GM18867 (cell line): ENCODE results near the gene DNALI1.

Source experiments
- ATAC-seq: cut with Tn5 transposase; IDR thresholded peaks from one replicate; pipeline ENCODE4 v1.9.1; 2021; ENCODE audit warnings: mild to moderate bottlenecking, moderate library complexity; ENCODE audit not compliant: unreplicated experiment

The DNALI1 gene

GRCh38 chr1:37601441-37601840, 44.7 kb downstream of the DNALI1 start:
- no peak for ATAC-seq

GRCh38 chr1:37602750-37603694, 46.3 kb downstream of the DNALI1 start:
- no peak for ATAC-seq

GRCh38 chr1:37605061-37605650, 48.4 kb downstream of the DNALI1 start:
- ATAC-seq: no peak

- ATAC-seq: no peak
Measured at GRCh38 chr1:37605806-37606474, 49.2 kb downstream of the DNALI1 start.

DNA sequence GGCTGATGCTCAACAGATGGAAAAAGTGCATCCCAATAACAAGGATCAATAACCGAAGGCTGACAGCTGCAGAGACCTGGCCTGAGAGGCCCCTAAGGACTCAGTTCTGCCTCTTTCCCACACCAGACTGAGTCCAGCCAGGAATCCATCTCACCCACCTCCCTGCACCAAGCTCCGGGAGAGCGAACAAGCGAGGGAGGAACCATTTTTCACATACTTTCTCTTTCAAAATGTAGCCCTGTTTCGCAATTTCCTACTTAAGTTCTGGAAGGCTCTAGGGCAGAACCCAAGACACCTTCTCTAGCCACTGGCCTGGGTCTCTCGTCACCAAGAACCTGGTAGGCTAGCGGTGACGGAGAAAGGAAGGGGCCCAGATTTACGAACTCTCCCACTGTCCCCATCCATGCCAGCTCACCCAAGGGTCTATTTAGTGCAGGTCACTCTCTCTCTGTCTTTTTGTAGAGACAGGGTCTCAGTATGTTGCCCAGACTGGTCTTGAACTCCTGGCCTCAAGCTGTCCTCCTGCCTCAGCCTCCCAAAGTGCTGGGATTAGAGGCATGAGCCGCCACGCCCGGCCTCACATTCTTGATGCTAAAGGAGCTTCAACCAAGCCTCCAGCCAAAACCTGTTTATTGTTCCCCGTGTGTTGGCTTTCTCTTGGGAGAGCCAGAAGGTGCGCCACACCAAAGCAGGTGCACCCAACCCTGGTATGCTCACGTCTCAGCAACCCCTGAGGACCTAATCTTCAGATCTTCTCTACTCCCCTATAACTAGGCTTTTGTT, 49.9 kb downstream of the DNALI1 start:
- ATAC-seq: no peak

GRCh38 chr1:37609002-37609401, 52.3 kb downstream of the DNALI1 start:
- ATAC-seq: no peak

DNA sequence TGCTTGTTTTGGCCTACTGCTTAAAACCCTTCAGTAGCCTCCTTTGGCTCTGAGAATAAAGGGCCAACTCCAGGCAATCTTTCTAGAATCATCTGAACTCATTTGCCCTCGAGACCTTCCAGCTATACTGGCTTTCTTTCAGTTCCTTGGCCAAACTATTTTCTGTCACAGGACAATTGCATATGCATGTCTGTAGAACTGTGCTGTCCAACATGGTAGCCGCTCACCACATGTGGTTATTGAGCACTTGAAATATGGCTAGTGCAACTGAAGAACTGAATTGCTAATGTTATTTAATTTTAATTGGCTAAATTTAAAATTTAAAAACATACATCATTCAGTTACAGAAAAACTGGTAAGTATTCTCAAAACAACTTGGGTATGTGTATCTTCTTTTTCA, 53.3 kb downstream of the DNALI1 start:
- ATAC-seq: no peak

DNA sequence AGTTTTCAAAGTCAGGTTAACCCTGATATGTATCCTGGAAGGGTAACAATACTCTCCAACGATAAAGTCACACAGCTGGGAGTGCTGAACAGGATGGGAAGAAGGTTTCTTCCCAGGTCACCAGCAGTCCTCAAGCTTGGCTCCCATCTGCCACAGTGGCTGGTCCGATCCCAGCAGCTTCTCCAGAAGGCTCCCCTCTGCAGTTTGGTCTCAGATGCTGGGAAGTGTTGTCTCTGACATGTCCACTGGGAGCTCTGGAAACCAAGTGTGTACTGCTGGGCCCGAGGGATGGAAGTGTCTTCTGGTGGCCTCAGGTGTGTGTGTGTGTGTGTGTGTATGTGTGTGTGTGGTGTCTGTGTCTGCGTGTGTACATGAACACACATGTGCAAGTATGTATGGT, 55.4 kb downstream of the DNALI1 start:
- ATAC-seq: no peak

DNA sequence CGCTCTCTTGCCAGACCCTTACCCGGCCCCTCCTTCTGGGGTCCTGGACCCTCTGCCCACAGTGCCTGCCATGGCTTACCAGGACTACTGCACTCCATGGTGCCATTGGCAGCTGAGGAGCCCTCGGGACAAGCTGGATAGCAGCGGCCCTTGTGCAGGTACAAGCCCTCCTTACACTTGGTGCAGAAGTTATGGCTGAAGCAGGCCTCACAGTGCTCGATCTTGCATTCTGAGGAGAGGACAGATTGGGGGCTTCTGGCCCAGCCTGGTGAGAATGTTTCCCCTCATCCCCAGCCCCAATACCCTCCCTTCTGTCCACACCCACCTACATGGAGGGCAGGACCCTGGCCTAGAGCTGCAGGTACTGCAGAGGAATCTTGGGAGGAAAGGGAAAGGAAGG, 57.4 kb downstream of the DNALI1 start:
- ATAC-seq: no peak

DNA sequence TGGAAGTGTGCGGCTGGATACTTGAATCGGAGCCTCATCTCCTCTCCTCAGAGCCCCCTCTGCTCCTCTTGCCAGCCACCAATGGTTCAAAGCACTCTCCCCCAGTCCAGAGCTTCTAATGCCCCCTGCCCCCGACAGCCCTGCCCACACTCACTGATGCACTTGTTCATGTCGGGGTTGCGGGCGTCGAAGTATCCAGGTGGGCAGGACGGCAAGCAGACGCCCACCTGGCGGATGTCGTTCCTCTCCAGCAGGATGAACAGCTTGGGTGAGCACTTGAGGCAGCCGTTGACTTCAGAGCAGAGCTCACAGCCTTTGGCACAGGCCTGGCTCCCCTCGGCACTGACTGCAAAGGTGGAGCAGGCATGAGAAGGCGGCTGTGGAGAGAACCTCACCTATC, 59.6 kb downstream of the DNALI1 start:
- no peak for ATAC-seq
